ENCODE measurements around the gene CYP2S1. TPM values are rescaled to one million over a fixed set of nuclear protein-coding genes. Genes with fewer than 3 reads are reported as not detected.

Gene CYP2S1
- total RNA-seq, 2 experiments from 2014 or later = 0.78 to 0.82 TPM

DNA sequence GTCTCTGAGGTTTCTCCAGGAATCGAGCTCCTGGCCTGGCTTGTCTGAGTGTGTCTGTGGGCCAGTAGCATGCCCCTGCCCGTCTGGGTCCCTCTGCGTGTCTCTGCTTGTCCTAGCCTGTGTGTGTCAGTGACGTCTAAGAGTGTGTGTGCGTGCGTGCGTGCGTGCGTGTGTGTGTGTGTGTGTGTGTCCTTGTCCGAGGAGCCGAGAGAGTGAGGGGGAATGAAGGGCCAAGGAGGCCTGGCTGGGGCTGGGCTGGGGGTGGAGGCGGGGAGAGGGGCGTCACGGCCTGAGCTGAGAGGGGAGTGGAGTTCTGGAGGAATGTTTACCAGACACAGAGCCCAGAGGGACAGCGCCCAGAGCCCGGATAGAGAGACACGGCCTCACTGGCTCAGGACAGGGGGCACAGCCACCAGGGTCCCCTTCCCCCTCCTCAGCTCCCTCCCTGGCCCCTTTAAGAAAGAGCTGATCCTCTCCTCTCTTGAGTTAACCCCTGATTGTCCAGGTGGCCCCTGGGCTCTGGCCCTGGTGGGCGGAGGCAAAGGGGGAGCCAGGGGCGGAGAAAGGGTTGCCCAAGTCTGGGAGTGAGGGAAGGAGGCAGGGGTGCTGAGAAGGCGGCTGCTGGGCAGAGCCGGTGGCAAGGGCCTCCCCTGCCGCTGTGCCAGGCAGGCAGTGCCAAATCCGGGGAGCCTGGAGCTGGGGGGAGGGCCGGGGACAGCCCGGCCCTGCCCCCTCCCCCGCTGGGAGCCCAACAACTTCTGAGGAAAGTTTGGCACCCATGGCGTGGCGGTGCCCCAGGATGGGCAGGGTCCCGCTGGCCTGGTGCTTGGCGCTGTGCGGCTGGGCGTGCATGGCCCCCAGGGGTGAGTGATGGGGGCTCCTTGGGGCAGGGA is 25.8 kb downstream of the CYP2S1 start, which contains the start of gene AXL:
AXL (plus strand) TSS at position 609 of the 893 bp plus-strand sequence; CDS start at position 779, 170 bp downstream.
- H3K27ac ChIP-seq (ENCODE audit: low read depth in 1 of 2, low read length in 2 of 2) = no peak within 1 kb of the TSS
- H3K36me3 ChIP-seq (ENCODE audit: insufficient read depth, low read length) = no peaks in the 10 kb centered on the region
- ChIA-PET POLR2A (no interaction called here), CTCF (no interaction called here)
- ATAC-seq (ENCODE audit: poor library complexity) (no peak), DNase-seq (peak in 1 of 14 experiments; percentile 41)
- peaks cover 50% of the 10 kb centered on the region for H3K27me3 Mint-ChIP-seq
- no peak within 1 kb of the TSS for H3K4me3 Mint-ChIP-seq
- peaks cover 0 to 7% of the 10 kb centered on the region in 2 experiments for H3K9me3 ChIP-seq (ENCODE audit: control insufficient read depth in 1 of 2, insufficient read depth in 1 of 2, low read length in 2 of 2)
- no peak within 1 kb of the TSS for H3K4me3 ChIP-seq (ENCODE audit: low read length)
- TF ChIP-seq, protein P1, sequence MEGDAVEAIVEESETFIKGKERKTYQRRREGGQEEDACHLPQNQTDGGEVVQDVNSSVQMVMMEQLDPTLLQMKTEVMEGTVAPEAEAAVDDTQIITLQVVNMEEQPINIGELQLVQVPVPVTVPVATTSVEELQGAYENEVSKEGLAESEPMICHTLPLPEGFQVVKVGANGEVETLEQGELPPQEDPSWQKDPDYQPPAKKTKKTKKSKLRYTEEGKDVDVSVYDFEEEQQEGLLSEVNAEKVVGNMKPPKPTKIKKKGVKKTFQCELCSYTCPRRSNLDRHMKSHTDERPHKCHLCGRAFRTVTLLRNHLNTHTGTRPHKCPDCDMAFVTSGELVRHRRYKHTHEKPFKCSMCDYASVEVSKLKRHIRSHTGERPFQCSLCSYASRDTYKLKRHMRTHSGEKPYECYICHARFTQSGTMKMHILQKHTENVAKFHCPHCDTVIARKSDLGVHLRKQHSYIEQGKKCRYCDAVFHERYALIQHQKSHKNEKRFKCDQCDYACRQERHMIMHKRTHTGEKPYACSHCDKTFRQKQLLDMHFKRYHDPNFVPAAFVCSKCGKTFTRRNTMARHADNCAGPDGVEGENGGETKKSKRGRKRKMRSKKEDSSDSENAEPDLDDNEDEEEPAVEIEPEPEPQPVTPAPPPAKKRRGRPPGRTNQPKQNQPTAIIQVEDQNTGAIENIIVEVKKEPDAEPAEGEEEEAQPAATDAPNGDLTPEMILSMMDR (IDR thresholded peaks at IDR 0.05) = no peak
- H3K36me3 Mint-ChIP-seq (ENCODE audit: low read depth) = no peaks in the 10 kb centered on the region
- H3K4me1 Mint-ChIP-seq (ENCODE audit: low read depth) = no peaks in the 10 kb centered on the region
- H3K4me1 ChIP-seq (ENCODE audit: insufficient read depth, low read length) = peaks cover 3% of the 10 kb centered on the region
- intact Hi-C loops (cut with DNase I, micrococcal nuclease) = no loop called here
- no peak within 1 kb of the TSS for H3K27ac Mint-ChIP-seq
- peaks cover 17 to 20% of the 10 kb centered on the region in 2 experiments for H3K27me3 ChIP-seq (ENCODE audit: control insufficient read depth in 1 of 2, insufficient read depth in 2 of 2, low read length in 2 of 2)
- H3K9me3 Mint-ChIP-seq = no peaks in the 10 kb centered on the region

DNA sequence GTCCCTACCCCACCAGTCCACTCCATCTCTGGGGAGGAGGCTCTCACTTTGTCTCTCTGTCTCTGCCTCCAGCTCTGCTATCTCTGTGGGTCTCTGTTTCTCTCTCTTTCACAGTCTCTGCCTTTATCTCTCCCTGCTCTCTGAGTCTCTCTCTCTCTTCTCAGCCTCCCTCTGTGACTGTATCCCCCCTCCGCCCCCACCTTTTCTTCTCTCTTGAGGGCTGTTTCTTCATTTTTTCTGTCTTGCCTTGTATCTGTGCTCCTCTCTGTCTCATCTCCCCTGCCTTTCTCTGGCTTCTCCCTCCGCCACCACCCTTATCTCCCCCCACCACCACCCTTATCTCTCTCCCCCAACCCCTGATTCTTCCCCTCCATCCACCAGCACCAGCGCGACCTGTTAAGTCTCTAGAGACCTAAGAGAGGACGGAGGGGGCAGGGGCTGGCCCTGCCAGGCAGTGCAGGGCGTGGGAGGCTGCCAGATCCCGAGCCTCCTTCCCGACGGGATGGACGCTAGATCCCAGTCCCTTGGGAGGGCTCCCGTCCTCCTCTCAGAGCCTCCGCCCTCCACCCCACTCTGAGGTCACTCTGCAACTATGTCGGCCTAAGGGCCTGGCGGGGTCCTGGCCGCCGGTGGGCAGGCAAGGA is 27.0 kb downstream of the CYP2S1 start:
- H3K36me3 Mint-ChIP-seq (ENCODE audit: low read depth) = no peaks in the 10 kb centered on the region
- CTCF ChIA-PET = interaction anchor here (1.4 kb wide), 1 partner anchor 42 kb away, joined by 4 read pairs; no protein-coding TSS in a partner anchor

DNA sequence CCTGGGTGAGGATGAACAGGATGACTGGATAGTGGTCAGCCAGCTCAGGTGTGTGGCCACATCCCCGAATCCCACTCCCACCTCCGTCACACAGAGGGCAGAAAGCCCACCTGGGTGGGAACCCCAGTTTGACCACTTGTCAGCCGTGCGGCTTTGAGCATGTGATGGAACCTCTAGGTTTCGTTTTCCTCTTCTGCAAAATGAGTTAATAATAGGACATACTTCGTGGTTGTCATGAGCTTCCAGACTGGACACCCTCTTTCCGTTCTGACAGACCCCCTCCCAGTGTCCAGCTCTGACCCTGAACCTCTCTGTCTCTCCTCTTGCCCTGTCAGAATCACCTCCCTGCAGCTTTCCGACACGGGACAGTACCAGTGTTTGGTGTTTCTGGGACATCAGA is 27.8 kb downstream of the CYP2S1 start:
- H3K27ac Mint-ChIP-seq = no peak overlapping the region
- peaks cover 50% of the 10 kb centered on the region for H3K27me3 Mint-ChIP-seq

More for the DNA sequence above, 27.0 kb downstream of the CYP2S1 start:
- Histone ChIP-seq H3K4me3 (ENCODE audit: low read length) (no peak overlapping the region), H3K36me3 (ENCODE audit: insufficient read depth, low read length) (no peaks in the 10 kb centered on the region), H3K4me1 (ENCODE audit: insufficient read depth, low read length) (peaks cover 3% of the 10 kb centered on the region), H3K27me3 (ENCODE audit: control insufficient read depth in 1 of 2, insufficient read depth in 2 of 2, low read length in 2 of 2) (peaks cover 17 to 20% of the 10 kb centered on the region in 2 experiments), H3K9me3 (ENCODE audit: control insufficient read depth in 1 of 2, insufficient read depth in 1 of 2, low read length in 2 of 2) (peaks cover 0 to 7% of the 10 kb centered on the region in 2 experiments), H3K27ac (ENCODE audit: low read depth in 1 of 2, low read length in 2 of 2) (no peak overlapping the region)
- H3K4me3 Mint-ChIP-seq = no peak overlapping the region
- H3K27me3 Mint-ChIP-seq = peaks cover 50% of the 10 kb centered on the region
- POLR2A ChIA-PET = no interaction called here
- DNase-seq (no peak), ATAC-seq (ENCODE audit: poor library complexity) (no peak)
- intact Hi-C loops (cut with DNase I, micrococcal nuclease) = no loop called here
- H3K9me3 Mint-ChIP-seq = no peaks in the 10 kb centered on the region
- TF ChIP-seq, protein P1 (IDR thresholded peaks at IDR 0.05) = no peak
- no peaks in the 10 kb centered on the region for H3K4me1 Mint-ChIP-seq (ENCODE audit: low read depth)
- no peak overlapping the region for H3K27ac Mint-ChIP-seq

More for the DNA sequence above, 27.8 kb downstream of the CYP2S1 start:
- Mint-ChIP-seq H3K4me3 (no peak overlapping the region), H3K36me3 (ENCODE audit: low read depth) (no peaks in the 10 kb centered on the region), H3K9me3 (no peaks in the 10 kb centered on the region), H3K4me1 (ENCODE audit: low read depth) (peaks cover 6% of the 10 kb centered on the region)
- ATAC-seq (ENCODE audit: poor library complexity) = no peak
- POLR2A ChIA-PET = no interaction called here
- Histone ChIP-seq H3K9me3 (ENCODE audit: control insufficient read depth in 1 of 2, insufficient read depth in 1 of 2, low read length in 2 of 2) (peaks cover 0 to 7% of the 10 kb centered on the region in 2 experiments), H3K36me3 (ENCODE audit: insufficient read depth, low read length) (no peaks in the 10 kb centered on the region), H3K4me3 (ENCODE audit: low read length) (no peak overlapping the region), H3K27ac (ENCODE audit: low read depth in 1 of 2, low read length in 2 of 2) (no peak overlapping the region), H3K4me1 (ENCODE audit: insufficient read depth, low read length) (peaks cover 6% of the 10 kb centered on the region), H3K27me3 (ENCODE audit: control insufficient read depth in 1 of 2, insufficient read depth in 2 of 2, low read length in 2 of 2) (peaks cover 17 to 20% of the 10 kb centered on the region in 2 experiments)
- TF ChIP-seq, protein P1 (IDR thresholded peaks at IDR 0.05) = no peak
- DNase-seq = no peak
- intact Hi-C loops (cut with DNase I, micrococcal nuclease) = no loop called here
- CTCF ChIA-PET = interaction anchor here (1.4 kb wide), 1 partner anchor 42 kb away, joined by 4 read pairs; no protein-coding TSS in a partner anchor
